GM18873 (cell line): Measurements from ENCODE around the gene PRCC.

ENCODE experiments used
- ATAC-seq: cut with Tn5 transposase; IDR thresholded peaks from one replicate; pipeline ENCODE4 v1.9.1; 2021; ENCODE audit warnings: mild to moderate bottlenecking, moderate library complexity, moderate number of reproducible peaks; ENCODE audit not compliant: unreplicated experiment, low FRiP score

The PRCC gene, protein sequence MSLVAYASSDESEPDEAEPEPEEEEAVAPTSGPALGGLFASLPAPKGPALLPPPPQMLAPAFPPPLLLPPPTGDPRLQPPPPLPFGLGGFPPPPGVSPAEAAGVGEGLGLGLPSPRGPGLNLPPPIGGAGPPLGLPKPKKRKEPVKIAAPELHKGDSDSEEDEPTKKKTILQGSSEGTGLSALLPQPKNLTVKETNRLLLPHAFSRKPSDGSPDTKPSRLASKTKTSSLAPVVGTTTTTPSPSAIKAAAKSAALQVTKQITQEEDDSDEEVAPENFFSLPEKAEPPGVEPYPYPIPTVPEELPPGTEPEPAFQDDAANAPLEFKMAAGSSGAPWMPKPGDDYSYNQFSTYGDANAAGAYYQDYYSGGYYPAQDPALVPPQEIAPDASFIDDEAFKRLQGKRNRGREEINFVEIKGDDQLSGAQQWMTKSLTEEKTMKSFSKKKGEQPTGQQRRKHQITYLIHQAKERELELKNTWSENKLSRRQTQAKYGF

DNA sequence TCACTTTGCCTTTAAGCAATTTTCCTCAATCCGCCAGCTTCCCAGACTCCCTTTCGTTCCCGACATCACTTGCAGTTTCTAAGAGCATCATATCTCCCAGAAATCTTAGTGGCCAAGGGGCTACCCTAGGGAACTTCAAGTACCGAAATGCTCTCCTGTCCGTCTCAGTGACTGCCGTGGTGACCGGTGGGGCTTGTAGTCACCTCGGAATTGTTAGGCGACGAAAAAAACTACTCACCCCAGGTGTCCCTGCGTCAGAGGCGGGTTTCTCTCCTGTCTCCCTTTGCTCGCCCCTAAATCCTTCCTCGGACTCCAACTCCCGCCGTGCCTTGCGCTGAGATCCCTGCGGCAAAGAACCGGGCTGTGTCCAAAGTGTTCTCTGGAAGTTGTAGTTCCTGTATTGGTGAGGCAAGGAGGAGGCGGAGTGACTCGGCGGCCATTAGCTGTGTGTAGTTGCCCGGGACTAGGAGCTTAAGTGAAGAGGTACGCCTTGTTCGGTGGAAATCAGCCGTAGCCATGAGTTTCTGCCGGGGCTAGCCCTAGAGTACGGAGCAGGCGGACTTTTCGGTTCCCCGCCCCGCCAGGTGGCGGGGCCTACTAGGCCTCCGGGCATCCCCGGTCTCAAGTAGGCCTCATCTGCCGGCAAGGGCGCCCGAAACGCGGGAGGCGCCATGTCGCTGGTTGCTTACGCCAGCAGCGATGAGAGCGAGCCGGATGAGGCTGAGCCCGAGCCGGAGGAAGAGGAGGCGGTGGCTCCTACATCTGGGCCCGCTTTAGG lies at the start of gene PRCC:
PRCC (plus strand) TSS at position 435 of the 778 bp plus-strand sequence; CDS start at position 672, 237 bp downstream.
- ATAC-seq = peak; percentile 85

DNA sequence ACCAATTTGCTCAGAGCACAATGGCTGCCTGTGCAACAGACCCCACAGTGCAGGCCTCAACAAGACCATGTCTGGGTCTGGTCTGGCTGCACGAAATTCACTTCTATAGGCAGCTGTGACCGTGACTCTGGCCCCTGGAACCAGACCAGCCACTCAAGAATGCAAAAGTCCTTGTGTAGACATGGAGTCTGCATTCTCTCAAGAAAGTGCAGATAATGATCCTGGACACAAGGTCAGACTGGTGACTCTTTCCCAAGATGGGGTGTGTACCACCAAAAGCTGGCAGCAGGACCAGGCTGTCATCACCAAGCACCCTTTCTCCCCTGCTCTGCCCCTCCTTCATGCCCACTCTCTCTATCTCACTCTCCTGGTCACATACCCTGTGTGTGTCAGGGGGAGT lies 46.2 kb upstream of the PRCC start:
- ATAC-seq = no peak

DNA sequence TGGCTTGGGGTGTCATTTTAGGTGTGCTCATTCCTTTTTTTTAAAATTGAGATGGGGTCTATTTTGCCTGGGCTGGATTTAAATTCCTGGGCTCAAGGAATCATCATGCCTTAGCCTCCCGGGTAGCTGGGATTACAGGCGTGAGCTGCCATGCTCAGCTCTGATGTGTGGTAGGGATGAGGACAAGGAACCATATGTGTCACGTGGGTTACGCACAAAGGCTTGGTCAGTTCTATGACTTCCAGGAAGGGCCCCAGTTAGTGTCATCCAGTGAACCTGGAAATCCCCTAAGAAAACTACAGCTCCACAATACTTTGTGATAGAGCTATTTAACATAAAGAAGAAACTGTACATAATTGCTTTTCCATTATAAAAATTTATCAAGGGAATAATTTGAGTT lies 45.8 kb upstream of the PRCC start:
- no peak for ATAC-seq

DNA sequence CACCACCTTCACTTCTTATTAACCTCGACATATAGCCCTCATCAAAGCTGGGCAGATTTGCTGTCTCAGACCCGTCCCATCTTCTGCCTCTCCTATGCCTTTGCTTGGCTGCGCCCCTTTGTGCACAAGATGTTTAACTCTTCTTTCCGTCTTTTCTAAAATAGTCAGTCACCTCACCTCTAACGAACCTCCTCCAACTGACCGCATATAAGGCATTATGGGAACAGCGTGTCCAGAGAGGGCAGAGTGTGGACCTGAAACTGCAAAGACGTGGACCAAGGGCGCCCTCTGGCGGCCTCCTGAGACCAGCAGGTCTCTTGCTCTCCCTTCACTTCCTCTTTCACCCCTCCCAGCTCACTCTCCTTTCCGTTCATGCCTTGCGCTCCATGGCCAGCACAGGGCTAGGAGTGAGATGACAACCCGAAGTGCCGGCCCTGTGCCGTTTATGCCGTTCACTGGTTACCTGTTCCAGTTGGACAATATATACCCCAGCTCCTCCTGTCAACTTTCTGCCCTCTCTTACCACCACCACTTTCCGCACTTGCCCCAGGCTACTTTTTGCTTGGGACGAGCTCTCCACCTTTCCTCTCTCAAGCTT lies 41.6 kb upstream of the PRCC start:
- peak; percentile 28 for ATAC-seq

DNA sequence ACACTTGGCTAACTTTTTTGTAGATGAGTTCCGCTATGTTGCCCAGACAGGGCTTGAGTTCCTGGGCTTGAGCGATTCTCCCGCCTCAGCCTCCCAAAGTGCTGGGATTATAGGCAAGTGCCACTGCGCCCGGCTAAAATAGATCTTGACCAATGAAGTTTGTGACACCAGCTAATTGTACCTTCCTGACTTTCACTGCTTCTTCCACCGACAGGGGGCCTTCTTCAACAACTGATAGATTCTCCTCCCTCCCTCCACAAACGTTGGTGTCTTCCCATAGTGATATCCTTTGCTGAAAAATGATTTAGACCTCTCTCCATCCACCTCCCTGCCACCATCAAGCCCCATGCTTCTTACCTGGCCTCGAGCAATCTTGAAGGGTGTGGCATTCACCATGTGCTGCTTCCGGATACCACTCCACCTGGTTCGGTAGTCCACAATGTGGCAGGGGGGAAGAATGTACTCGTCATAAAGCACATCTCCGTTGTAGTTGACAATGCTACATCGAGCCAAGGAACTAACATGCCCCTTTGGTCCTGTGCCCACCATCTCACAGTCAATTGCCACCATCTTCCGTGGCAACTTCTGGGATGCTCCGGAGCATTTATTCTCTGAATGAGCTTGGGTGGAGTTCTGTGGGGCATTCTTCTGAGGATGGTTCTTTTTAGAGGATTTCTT lies 40.6 kb upstream of the PRCC start:
- ATAC-seq = no peak

DNA sequence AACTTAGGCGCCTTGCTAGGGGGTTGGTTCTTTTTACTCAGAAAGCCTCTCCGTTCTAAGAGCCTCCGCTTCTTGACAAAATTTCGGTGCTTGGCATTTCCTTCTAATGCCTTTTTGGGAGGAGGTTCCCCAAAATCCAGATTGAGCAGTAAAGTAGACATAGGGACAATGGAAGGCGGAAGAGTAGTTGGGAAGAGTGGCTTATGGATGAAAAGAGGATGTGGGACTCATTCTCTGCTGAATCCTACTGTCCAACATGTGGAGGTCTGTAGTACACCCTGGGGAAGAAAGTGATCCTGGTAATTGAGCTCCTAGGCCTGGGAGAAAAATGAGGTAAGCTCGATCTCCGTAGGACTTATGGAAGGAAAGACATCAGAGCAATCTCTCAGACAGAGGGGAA lies 39.8 kb upstream of the PRCC start:
- no peak for ATAC-seq

DNA sequence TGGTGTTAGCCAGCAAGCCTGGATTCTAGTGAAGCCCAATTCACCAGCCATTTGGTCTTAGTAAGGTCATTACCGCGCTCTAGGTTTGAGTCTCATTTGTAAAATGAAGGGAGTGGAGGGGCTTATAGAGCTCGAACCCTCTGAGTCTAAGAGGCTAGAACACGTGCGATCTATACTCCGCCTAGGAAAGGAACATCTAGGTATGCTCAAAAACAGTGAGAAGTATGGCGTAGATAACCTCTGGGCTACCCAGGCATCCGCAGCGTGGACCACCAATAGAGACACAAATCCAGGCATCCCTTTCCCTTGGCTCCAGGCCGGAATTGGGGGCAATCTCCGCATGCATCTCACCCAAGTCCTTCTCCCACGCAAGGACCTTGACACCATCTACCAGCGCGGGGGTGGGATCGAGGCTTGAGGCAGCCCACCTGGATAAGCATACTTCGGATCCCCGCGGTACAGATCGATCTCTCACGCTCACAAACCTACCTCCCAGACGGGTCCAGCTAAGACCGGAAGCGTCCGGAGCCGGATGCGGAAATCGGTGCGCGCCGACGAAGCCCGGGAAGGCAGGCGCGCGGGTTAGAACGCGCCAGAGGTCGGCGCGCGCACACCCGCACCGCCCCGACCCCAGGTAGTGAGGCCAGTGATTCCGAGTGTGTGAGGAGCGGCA lies 39.3 kb upstream of the PRCC start, which contains the start of gene METTL25B:
METTL25B (plus strand) TSS at position 544 of the 673 bp plus-strand sequence. CDS start 636 bp downstream, outside the sequence.
- peak; percentile 27 for ATAC-seq

DNA sequence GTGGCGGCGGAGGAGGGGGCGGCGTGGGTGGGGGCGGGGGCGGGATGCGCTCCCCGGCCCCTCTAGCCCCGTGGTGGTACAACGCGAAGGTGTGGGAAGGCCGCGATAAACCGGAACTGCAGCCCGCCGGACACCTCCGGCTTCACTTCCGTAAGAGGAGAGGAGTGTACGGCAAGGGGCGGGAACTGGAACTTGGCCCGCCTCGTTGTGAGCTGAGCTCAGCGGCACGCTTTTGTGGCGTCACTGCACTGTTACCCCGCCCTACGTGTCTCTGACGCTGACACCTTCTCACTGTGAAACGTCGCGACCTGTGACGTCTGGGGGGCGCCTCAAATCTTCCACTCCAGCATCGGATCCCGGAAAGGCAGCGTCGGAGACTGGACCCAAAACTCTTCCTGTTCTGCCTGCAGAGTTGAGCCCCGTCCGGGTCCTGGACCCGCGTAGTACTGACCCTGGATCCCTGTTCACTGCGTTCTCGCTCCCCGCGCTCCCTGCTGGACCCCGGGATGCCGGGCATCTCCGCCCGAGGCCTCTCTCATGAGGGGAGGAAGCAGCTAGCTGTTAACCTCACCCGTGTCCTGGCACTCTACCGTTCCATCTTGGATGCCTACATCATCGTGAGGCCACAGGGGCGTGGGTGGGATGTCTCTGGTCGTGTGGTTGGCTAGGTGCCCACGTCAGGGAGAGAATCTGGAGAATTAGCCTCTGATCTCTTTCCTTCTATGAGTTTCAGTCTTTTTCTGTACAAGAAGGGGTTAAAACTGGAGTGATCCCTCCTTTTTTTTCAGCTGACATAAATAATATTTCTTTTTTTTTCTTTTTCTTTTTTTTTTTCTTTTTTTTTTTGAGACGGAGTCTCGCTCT lies 38.5 kb upstream of the PRCC start, which contains the start of gene ISG20L2:
ISG20L2 (minus strand) TSS at position 168 of the 864 bp plus-strand sequence. CDS start 1,114 bp downstream, outside the sequence.
- ATAC-seq = peak; percentile 80

DNA sequence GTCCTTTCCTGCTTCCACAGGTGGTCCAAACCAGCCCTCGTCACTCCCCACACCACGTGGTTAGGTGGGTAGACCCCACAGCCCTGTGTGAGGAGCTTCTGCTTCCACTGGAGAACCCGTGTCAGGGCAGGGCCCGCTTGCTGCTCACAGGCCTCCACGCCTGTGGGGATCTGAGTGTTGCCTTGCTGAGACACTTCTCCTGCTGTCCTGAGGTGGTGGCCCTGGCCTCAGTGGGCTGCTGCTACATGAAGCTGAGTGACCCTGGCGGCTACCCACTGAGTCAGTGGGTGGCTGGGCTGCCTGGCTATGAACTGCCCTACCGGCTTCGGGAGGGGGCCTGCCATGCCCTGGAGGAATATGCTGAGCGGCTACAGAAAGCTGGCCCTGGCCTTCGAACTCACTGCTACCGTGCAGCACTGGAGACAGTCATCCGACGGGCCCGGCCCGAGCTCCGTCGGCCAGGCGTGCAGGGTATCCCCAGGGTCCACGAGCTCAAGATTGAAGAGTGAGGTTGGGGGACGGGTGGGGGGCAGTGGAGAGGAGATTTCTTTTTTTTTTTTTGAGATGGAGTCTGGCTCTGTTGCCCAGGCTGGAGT lies 33.2 kb upstream of the PRCC start:
- ATAC-seq = no peak

DNA sequence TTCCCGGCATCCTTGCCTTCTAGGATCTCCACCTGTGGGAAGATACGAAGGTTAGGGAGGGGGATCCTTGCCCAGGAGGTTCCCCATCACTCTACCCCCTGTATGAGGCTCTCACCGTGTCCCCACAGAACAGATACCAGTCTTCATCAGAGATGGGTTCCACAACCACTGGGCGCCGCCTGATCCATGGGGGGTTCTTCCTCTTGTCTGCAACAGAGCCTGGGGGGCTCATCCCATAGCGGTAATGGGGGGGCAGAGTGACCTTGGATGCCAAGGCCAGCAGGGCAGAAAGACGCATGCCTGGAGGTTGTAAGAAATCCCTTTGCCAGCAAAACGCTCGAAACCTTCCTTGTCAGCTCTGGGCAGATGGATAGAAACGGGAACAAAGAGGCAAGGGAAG lies 28.9 kb upstream of the PRCC start:
- ATAC-seq = no peak

DNA sequence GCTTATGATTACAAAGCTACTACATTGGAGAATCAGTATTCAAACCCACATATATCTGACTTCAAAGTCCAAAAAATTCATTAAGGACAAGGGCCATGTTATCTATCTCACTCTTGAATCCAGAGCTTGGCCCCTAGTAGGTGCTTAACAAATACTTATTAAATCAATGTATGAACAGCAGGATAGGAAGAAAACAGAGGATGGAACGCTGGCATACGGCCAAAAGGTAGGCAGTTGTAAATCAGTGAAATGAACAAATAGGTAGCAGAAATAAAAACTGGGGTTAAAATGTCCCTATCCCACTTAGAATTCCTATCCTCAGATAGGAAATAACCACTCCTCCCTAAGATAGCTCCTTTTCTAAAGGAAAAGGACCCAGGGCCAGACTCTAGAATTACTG lies 28.4 kb upstream of the PRCC start:
- no peak for ATAC-seq

DNA sequence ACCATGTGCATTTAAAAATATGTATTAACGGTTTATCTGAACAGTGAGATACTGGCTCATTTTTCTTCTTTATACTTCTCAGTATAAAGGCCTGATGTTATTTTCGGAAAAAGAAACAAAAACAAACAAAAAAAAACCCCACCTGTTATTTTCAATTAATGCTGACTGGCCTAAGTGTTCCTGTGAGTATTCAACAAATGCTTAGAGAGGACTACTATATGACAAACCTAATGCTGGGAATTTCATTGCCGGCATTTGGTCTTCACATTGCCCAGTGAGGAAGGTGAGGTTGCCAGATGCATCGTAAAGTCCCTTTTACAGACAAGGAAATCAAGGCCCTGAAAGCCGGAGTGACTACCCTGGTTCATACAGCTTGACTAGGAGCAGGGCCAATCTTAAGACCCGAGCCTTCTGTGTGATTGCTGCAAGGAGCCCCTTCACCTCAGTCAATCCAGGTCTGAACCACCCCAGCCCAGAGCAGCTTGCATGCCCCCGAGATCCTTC lies 27.0 kb upstream of the PRCC start:
- ATAC-seq = no peak

DNA sequence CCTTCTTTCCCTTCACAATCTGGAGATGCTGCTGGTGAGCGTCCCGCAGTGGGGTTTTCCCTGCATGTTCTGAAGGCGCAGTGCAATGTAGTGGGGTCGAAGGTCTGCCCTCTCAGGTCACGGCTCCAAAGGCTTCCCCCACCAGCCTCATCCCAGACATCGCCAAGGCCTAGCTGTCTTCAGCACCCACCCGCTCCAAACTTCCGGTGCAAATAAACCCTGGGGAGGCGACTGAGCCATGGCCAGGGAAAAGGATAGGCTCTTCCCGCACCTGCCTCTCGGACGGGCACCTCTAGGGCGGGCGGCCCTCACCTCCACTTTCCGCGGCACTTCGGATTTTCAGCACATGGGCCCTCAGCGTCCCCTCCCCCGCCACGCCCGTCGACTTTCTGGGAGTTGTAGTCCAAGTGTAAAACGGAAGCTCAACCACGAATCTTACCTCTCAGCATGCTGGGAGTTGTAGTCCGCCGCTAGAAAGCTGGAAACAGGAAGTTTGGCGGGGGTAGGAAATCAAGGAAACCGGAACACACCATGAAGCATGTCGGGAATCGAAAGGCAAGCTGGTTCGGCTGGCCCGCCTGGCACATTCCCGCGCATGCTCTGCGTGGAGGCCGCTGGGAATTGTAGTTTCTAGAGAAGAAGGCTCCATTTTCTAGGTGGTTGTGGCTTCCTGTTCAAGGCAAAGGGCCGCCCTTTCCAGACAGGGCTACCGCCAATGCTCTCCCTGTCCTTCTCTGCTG lies 26.4 kb upstream of the PRCC start, which contains the start of gene MRPL24:
MRPL24 (minus strand) TSS at position 348 of the 740 bp plus-strand sequence. CDS start 2,384 bp downstream, outside the sequence.
- ATAC-seq = peak; percentile 76

DNA sequence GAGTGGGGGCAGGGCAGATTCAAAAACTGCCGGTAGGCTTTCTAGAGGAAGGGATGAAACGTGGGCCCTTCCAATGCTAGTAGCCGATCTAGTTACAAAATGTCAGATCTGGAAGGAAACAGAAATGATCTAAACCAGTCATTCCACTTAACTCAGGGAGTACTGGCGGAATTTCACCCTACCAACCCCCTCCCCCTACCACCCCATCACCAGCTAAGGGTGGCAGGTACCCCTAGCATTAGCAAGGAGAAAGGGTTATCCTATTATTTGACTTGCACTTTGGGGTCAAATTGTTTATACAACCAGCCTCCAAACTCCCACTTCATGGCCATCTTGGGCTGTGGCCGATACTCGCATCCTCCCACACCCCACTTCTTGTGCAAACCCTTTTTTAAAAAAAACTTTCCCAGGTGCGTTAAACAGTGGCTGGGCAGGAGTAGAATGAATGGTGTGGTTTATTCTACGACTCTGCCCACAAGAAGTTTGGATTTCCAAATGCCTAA lies 25.8 kb upstream of the PRCC start:
- ATAC-seq = peak; percentile 1

DNA sequence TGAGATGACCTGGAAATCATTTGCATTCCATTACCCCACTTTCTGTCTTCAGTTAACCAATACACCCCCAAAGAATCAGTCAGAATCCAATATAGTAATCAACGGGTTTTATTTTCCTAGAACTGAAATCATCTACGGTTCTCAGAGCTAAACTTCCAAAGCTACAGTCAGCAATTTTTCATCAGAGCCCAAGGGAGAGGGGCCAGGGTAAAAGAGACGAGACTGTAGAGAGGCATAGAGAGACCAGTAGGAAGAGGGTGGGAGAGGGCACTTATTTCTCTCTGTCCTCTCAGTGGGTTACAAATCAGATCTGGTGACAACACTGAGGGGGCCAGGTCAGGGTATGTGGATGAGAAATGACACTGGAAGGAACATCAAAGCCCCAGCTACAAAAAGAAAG lies 25.3 kb upstream of the PRCC start:
- no peak for ATAC-seq

DNA sequence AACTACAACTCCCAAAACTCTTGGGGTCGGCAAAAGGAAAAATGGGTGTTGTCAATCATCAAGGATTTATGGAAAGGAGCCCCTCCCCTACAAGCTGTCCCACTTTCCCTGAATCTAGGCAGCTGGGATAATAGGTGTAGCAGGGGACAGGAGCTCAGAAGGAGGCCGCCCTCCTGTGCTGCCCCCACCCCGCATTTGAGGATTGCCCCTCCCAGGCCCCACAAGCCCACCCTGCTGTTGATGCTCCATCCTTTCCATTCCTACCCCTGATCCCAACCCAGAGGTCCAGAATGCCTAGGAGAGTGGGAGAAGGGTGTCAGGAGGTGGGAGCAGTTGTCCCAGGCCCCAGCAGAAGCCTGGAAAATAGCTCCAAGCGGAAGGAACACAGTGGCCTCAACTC lies 24.5 kb upstream of the PRCC start:
- ATAC-seq = no peak
